ENCODE measurements around the gene EXOC3L4. TPM values are rescaled to one million over a fixed set of nuclear protein-coding genes. Genes with fewer than 3 reads are reported as not detected.

The EXOC3L4 gene
- polyA plus RNA-seq, 1 donor from 2014 or later = not detected

DNA sequence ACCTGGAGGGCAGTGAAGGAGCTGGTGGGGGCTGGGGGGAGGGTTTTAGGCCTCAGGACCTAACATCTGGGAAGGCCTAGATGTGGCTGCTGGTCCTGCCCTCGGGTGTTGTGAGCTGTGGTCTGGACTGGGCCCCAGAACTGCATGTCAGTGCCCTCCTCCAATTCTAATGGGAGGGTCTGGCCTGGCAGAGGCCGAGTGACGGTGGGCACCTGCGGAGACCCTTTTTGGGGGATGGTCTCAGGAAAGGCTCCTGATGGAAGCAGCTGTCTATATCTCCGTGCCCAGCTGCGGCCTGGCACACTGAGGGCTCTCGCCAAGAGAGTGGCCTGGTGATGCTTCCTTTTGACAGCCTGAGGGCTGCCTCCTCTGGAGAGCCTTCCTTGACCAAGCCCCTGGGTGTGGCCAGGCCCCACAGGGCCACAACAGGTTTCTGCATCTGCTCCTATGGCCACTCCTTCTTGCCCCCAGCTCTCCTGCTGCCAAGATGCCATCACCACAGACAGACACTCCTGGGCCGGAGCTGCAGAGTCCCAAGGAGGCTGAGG, 5.3 kb downstream of the EXOC3L4 start:
- Histone ChIP-seq H3F3A (ENCODE audit: insufficient read depth, low read length, poor library complexity, severe bottlenecking) (no peaks in the 10 kb centered on the region), H4K20me1 (ENCODE audit: insufficient read depth) (no peaks in the 10 kb centered on the region), H2AFZ (ENCODE audit: low read depth, low read length) (no peak overlapping the region), H3K4me3 (ENCODE audit: low read length) (no peak overlapping the region), H3K9ac (ENCODE audit: low read length) (no peak overlapping the region), H3K9me3 (ENCODE audit: low read length) (no peaks in the 10 kb centered on the region), H3K27ac (ENCODE audit: low read length) (no peak overlapping the region), H3K4me2 (ENCODE audit: low read length) (no peak overlapping the region), H3K36me3 (ENCODE audit: insufficient read depth, low read length) (no peaks in the 10 kb centered on the region), H3K27me3 (ENCODE audit: insufficient read depth, low read depth, low read length) (peaks cover 36% of the 10 kb centered on the region), H3K79me2 (replicated peaks; ENCODE audit: insufficient read depth, low read length) (no peaks in the 10 kb centered on the region), H3K9me2 (ENCODE audit: insufficient read depth, low read length) (no peaks in the 10 kb centered on the region)
- TF ChIP-seq POLR2AphosphoS5 (IDR thresholded peaks at IDR 0.05) = no peak
- TF ChIP-seq, protein P1, sequence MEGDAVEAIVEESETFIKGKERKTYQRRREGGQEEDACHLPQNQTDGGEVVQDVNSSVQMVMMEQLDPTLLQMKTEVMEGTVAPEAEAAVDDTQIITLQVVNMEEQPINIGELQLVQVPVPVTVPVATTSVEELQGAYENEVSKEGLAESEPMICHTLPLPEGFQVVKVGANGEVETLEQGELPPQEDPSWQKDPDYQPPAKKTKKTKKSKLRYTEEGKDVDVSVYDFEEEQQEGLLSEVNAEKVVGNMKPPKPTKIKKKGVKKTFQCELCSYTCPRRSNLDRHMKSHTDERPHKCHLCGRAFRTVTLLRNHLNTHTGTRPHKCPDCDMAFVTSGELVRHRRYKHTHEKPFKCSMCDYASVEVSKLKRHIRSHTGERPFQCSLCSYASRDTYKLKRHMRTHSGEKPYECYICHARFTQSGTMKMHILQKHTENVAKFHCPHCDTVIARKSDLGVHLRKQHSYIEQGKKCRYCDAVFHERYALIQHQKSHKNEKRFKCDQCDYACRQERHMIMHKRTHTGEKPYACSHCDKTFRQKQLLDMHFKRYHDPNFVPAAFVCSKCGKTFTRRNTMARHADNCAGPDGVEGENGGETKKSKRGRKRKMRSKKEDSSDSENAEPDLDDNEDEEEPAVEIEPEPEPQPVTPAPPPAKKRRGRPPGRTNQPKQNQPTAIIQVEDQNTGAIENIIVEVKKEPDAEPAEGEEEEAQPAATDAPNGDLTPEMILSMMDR (IDR thresholded peaks at IDR 0.05; ENCODE audit: poor library complexity, severe bottlenecking) = no peak
- no peak for TF ChIP-seq EP300 (conservative IDR thresholded peaks at IDR 0.05; ENCODE audit: poor library complexity, severe bottlenecking)
- no peak for TF ChIP-seq EZH2 (IDR thresholded peaks at IDR 0.05; ENCODE audit: borderline replicate concordance, insufficient read depth, low read length, poor library complexity, severe bottlenecking)
- no peak for TF ChIP-seq MXI1 (conservative IDR thresholded peaks at IDR 0.05; ENCODE audit: poor library complexity, severe bottlenecking)
- no peak for TF ChIP-seq RAD21 (conservative IDR thresholded peaks at IDR 0.05)
- no peak for TF ChIP-seq TAF1 (IDR thresholded peaks at IDR 0.05; ENCODE audit: low read depth)
- TF ChIP-seq SMC3 (conservative IDR thresholded peaks at IDR 0.05; ENCODE audit: poor library complexity) = no peak
- TF ChIP-seq, protein P2, sequence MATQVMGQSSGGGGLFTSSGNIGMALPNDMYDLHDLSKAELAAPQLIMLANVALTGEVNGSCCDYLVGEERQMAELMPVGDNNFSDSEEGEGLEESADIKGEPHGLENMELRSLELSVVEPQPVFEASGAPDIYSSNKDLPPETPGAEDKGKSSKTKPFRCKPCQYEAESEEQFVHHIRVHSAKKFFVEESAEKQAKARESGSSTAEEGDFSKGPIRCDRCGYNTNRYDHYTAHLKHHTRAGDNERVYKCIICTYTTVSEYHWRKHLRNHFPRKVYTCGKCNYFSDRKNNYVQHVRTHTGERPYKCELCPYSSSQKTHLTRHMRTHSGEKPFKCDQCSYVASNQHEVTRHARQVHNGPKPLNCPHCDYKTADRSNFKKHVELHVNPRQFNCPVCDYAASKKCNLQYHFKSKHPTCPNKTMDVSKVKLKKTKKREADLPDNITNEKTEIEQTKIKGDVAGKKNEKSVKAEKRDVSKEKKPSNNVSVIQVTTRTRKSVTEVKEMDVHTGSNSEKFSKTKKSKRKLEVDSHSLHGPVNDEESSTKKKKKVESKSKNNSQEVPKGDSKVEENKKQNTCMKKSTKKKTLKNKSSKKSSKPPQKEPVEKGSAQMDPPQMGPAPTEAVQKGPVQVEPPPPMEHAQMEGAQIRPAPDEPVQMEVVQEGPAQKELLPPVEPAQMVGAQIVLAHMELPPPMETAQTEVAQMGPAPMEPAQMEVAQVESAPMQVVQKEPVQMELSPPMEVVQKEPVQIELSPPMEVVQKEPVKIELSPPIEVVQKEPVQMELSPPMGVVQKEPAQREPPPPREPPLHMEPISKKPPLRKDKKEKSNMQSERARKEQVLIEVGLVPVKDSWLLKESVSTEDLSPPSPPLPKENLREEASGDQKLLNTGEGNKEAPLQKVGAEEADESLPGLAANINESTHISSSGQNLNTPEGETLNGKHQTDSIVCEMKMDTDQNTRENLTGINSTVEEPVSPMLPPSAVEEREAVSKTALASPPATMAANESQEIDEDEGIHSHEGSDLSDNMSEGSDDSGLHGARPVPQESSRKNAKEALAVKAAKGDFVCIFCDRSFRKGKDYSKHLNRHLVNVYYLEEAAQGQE (IDR thresholded peaks at IDR 0.05; ENCODE audit: borderline replicate concordance) = no peak

DNA sequence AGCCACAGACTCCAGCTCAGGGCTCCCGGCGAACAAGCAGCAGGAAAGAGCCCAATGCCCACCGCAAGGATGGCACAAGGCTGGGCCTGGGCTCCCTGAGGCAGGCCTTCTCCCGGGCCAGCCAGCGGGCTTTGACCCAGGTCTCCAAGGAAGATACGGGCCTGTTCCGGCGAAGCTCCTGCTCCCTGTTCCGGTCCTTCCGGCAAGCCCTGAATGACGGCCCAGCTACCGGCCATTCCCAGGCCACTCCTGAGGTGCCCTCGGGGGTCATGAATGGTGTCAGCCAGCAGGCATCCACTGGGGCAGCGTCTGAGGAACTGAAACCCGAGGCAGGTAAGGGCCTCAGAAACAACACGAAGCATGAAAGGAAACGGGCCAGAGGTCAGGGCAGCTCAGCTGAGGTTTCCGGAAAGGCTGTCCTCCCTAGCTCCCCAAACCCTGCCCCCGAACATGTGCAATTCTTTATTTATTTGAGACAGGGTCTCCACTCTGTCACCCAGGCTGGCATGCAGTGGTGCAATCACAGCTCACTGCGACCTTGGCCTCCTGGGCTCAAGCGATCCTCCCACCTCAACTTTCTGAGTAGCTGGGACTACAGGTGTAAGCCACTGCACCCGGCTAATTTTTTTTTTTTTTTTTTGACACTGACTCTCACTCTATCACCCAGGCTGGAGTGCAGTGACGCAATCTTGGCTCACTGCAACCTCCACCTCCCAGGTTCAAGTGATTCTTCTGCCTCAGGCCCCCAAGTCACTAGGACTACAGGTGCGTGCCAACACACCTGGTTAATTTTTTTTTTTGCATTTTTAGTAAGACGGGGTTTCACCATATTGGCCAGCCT, 6.0 kb downstream of the EXOC3L4 start:
- Histone ChIP-seq H3K9ac (ENCODE audit: low read length) (no peak overlapping the region), H3K27me3 (ENCODE audit: insufficient read depth, low read depth, low read length) (peaks cover 38% of the 10 kb centered on the region), H3K9me3 (ENCODE audit: low read length) (no peaks in the 10 kb centered on the region), H3K36me3 (ENCODE audit: insufficient read depth, low read length) (no peaks in the 10 kb centered on the region), H3K79me2 (replicated peaks; ENCODE audit: insufficient read depth, low read length) (no peaks in the 10 kb centered on the region), H3K27ac (ENCODE audit: low read length) (no peak overlapping the region), H3F3A (ENCODE audit: insufficient read depth, low read length, poor library complexity, severe bottlenecking) (no peaks in the 10 kb centered on the region), H2AFZ (ENCODE audit: low read depth, low read length) (no peak overlapping the region), H3K4me3 (ENCODE audit: low read length) (no peak overlapping the region), H4K20me1 (ENCODE audit: insufficient read depth) (no peaks in the 10 kb centered on the region), H3K4me2 (ENCODE audit: low read length) (no peak overlapping the region), H3K9me2 (ENCODE audit: insufficient read depth, low read length) (no peaks in the 10 kb centered on the region)
- no peak for TF ChIP-seq TAF1 (IDR thresholded peaks at IDR 0.05; ENCODE audit: low read depth)
- TF ChIP-seq, protein P2 (IDR thresholded peaks at IDR 0.05; ENCODE audit: borderline replicate concordance) = no peak
- TF ChIP-seq SMC3 (conservative IDR thresholded peaks at IDR 0.05; ENCODE audit: poor library complexity) = no peak
- TF ChIP-seq EZH2 (IDR thresholded peaks at IDR 0.05; ENCODE audit: borderline replicate concordance, insufficient read depth, low read length, poor library complexity, severe bottlenecking) = no peak
- no peak for TF ChIP-seq POLR2AphosphoS5 (IDR thresholded peaks at IDR 0.05)
- TF ChIP-seq EP300 (conservative IDR thresholded peaks at IDR 0.05; ENCODE audit: poor library complexity, severe bottlenecking) = no peak
- TF ChIP-seq RAD21 (conservative IDR thresholded peaks at IDR 0.05) = no peak
- no peak for TF ChIP-seq MXI1 (conservative IDR thresholded peaks at IDR 0.05; ENCODE audit: poor library complexity, severe bottlenecking)
- TF ChIP-seq, protein P1 (IDR thresholded peaks at IDR 0.05; ENCODE audit: poor library complexity, severe bottlenecking) = no peak

Data from neural cell (in vitro differentiated cells).